ENCODE results near the gene ADCY10.

The ADCY10 gene

DNA sequence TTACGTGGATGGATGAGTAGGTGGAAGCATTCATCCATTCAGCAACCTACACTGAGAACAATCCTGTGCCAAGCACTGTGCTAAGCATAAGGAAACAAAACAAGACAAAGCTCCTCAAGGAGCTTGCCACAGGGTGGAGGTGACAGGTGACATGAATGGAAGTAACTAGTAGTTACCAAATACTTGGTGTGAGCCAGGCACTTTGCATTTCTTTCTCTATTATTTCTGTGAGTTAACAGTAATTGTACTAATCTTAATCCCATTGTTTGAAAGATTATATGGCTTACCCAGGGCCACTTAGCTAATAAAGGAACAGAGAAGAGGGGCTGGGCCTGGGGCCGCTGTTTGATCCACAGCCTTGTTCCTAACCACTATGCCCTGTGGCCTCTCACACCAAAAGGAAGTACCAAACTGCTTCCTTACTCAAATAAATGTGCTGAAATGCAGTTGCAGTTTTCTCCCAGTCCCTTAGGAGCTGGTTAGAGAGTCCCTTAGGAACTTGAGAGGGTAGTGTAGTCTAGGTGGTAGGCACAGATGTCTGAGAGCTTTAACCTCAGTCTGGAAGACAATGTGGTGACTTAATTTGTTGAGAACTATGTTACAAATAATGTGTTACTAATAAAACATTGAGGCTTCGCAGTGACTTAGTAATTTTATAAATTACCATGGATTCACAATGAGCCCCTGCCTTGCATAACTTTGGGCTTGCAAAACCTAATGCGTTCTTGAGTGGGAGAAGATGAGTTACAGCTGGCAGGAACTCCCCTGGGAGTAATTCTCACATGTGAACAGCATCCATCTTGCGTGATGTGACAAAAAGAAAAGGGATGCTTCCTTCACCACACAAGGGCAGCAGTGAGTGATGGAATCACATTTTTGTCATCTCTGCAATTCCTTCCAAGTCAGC, 122.4 kb downstream of the ADCY10 start:
- no peak for DNase-seq (ENCODE audit: low read depth)
- H3K4me3 ChIP-seq (ENCODE audit: low read depth, low read length), result no peak overlapping the region
- TF ChIP-seq, protein P1, sequence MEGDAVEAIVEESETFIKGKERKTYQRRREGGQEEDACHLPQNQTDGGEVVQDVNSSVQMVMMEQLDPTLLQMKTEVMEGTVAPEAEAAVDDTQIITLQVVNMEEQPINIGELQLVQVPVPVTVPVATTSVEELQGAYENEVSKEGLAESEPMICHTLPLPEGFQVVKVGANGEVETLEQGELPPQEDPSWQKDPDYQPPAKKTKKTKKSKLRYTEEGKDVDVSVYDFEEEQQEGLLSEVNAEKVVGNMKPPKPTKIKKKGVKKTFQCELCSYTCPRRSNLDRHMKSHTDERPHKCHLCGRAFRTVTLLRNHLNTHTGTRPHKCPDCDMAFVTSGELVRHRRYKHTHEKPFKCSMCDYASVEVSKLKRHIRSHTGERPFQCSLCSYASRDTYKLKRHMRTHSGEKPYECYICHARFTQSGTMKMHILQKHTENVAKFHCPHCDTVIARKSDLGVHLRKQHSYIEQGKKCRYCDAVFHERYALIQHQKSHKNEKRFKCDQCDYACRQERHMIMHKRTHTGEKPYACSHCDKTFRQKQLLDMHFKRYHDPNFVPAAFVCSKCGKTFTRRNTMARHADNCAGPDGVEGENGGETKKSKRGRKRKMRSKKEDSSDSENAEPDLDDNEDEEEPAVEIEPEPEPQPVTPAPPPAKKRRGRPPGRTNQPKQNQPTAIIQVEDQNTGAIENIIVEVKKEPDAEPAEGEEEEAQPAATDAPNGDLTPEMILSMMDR (IDR thresholded peaks at IDR 0.05; ENCODE audit: control insufficient read depth, extremely low read depth, insufficient read depth), result no peak

DNA sequence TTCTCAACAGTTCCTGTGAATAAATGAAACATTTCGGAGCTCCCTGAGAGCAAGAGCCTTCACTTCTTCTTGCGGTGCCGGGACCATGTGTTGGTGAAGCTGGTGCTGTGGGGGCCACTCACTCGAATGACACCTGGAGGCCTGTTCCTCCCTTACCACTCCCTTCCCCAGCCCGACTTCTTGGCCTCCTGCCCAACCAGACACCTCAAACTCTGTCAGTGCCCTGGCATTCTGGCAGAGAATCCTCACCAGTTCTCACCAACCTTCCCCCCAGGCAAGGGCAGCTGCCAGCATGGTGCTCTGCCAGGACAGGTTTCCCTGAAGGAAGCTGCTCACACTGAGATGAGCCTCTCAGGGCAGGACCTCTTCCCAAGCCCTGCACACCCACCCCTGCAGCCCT, 123.8 kb downstream of the ADCY10 start:
- TF ChIP-seq, protein P1 (IDR thresholded peaks at IDR 0.05; ENCODE audit: control insufficient read depth, extremely low read depth, insufficient read depth), result no peak
- no peak overlapping the region for H3K4me3 ChIP-seq (ENCODE audit: low read depth, low read length)
- DNase-seq (ENCODE audit: low read depth), result no peak

DNA sequence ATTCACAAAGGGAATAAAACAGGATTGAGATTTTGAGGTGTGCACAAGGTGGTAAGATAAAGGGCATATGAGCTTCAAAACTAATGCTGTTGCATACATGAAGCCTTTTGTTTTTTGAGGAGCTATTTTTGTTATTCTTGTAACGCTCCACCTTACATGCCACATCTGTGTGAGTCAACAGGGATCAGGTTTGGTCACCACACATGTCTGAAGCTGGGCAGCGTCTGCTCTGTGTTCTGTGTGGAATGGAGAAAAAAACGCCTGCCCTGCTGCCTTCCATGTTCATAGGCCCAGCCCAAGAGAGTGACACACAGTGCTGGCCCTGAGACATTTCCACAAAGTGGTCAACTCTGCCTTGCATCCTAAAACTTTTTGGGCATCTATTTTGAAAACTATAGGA, 124.4 kb downstream of the ADCY10 start:
- no peak overlapping the region for H3K4me3 ChIP-seq (ENCODE audit: low read depth, low read length)
- DNase-seq (ENCODE audit: low read depth), result no peak
- TF ChIP-seq, protein P1 (IDR thresholded peaks at IDR 0.05; ENCODE audit: control insufficient read depth, extremely low read depth, insufficient read depth), result no peak

DNA sequence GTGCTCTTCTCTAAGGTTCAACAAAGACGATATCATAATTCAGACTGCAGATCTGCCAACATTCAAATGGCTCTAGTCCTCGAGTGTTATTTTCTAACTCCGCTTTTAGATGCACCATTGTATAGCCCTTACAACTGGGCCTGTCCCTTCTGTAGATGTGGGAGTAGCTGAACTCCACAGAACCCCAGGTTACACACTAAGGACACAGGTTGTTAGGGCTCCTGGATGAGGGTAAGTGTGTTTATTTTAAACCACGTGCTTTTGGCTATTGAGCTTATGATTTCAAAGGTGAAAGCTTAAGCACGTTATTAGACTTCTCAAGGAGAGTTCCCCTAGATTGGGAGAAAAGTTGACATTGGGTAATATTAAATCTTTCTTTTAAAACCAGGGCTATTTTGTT, 127.4 kb downstream of the ADCY10 start:
- DNase-seq (ENCODE audit: low read depth), result no peak
- H3K4me3 ChIP-seq (ENCODE audit: low read depth, low read length), result no peak overlapping the region
- TF ChIP-seq, protein P1 (IDR thresholded peaks at IDR 0.05; ENCODE audit: control insufficient read depth, extremely low read depth, insufficient read depth), result no peak

DNA sequence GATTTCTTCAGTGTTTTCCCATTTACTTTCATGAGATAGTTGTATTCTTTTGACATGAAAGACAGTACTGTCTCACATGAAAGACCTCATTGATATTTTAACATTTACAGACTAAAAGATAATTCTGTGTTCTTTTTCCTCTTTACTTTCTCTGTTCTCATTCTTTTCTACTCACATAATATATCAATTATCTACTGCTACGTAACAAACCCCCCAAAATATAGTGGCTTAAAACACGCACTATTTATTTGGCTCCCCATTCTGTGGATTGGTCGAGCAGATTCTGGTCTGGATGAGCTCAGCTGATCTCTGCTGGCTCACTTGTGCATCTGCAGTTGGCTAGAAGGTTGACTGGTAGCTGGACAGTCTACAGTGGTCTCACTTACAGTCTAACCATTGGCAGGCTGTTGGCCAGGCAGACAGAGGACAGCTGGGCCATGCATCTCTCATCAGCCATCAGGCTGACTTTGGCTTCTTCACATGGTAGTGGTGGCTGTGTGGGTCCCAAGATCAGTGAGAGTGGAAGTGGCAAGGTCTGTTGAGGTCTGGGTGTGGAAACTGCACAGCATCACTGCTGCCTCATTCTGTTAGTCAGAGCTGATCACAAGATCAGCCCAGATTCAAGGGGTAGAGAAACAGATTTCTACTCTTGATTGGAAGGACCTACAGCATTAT, 128.9 kb downstream of the ADCY10 start:
- H3K4me3 ChIP-seq (ENCODE audit: low read depth, low read length), result no peak overlapping the region
- TF ChIP-seq, protein P1 (IDR thresholded peaks at IDR 0.05; ENCODE audit: control insufficient read depth, extremely low read depth, insufficient read depth), result no peak
- no peak for DNase-seq (ENCODE audit: low read depth)

DNA sequence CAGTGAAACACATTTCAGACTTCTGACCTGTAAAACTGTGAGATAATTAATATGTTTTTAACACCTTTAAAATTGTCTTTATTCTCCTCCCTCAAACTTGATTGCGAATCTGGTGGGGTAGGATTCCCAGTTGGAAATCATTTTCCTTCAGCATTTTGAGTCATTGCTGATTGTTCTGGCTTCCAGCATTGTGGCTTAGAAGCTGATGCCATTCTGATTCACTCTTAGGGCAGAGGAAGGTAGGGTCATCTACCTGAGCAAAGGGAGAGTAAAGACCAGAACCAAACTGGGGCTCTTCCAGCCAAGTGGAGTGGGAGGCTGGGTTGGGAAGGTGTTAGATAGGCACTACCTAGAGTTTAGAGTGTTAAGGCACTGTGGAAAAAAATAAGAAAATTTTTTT, 131.0 kb downstream of the ADCY10 start:
- DNase-seq (ENCODE audit: low read depth), result no peak
- TF ChIP-seq, protein P1 (IDR thresholded peaks at IDR 0.05; ENCODE audit: control insufficient read depth, extremely low read depth, insufficient read depth), result no peak
- H3K4me3 ChIP-seq (ENCODE audit: low read depth, low read length), result no peak overlapping the region
